ENCODE data around the gene CDK6. TPM values are rescaled to one million over a fixed set of nuclear protein-coding genes. Genes with fewer than 3 reads are reported as not detected.

Gene CDK6
- total RNA-seq, 4 donors from 2014 or later, result 19.7 to 51.1 (median 33.8) TPM

DNA sequence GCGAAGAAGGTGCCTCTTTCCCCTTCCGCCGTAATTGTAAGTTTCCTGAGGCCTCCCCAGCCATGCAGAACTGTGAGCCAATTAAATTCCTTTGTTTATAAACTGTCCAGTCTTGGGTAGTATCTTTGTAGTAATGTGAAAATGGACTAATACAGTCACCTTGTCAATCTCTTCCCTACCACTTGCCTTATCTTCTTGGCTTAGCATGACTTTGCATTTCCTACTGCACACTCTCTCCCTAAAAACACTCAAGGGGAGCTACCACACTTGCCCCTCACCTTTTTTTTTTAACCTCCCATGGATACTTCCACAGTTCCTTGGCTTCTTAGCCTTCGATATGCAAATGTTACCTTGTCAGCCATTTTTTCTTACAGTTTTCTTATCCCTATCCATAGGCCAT is 7.4 kb upstream of the CDK6 start:
- Histone ChIP-seq H3K27me3 (no peaks in the 10 kb centered on the region), H3K36me3 (no peaks in the 10 kb centered on the region), H3K27ac (no peak overlapping the region), H3K4me1 (no peaks in the 10 kb centered on the region), H3K4me3 (no peak overlapping the region), H3K9me3 (no peaks in the 10 kb centered on the region)
- no peak for TF ChIP-seq EP300 (IDR thresholded peaks at IDR 0.05)
- no peak for TF ChIP-seq POLR2AphosphoS5 (IDR thresholded peaks at IDR 0.05)
- TF ChIP-seq POLR2A (IDR thresholded peaks at IDR 0.05), result no peak
- TF ChIP-seq, protein P1, sequence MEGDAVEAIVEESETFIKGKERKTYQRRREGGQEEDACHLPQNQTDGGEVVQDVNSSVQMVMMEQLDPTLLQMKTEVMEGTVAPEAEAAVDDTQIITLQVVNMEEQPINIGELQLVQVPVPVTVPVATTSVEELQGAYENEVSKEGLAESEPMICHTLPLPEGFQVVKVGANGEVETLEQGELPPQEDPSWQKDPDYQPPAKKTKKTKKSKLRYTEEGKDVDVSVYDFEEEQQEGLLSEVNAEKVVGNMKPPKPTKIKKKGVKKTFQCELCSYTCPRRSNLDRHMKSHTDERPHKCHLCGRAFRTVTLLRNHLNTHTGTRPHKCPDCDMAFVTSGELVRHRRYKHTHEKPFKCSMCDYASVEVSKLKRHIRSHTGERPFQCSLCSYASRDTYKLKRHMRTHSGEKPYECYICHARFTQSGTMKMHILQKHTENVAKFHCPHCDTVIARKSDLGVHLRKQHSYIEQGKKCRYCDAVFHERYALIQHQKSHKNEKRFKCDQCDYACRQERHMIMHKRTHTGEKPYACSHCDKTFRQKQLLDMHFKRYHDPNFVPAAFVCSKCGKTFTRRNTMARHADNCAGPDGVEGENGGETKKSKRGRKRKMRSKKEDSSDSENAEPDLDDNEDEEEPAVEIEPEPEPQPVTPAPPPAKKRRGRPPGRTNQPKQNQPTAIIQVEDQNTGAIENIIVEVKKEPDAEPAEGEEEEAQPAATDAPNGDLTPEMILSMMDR (IDR thresholded peaks at IDR 0.05), result no peak
- no peak for ATAC-seq
- 93 to 100% methylated on average over 2 to 3 of the region's 4 CpGs for WGBS, 2 donors (ENCODE audit: low coverage in 1 of 2)

DNA sequence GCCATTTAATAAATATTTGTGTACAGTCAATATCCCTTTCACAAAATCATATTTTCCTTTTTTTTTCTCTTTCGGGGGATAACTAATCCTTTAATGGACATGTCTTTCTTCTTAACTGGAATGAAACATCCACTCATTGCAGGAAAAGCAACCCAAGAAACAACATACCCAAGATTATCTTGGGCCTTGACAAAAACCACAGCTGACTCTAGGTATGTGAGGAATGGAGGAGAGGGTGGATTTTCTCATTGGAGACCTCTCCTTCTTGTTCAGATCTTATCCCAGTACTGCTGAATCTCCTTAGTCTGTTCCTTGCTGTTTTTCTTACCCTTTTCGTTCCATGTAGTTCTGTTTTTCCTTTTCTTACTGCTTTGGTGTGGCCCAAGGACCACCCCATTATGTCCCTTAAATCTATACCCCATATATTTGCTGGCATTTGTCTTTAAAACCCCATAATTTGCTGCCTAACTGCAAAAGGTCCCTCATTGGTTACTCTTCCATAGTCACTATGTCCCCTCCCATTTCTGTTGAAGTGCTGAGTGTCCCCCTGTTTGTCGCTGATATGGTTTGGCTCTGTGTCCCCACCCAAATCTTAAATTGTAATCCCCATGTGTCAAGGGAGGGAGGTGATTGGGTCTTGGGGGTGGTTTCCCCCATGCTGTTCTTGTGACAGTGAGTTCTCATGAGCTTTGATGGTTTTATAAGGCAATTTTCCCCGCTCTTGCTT is 6.8 kb upstream of the CDK6 start:
- WGBS, 2 donors (ENCODE audit: low coverage in 1 of 2), result 83 to 88% methylated on average over 3 to 4 of the region's 4 CpGs
- Histone ChIP-seq H3K36me3 (no peaks in the 10 kb centered on the region), H3K4me3 (no peak overlapping the region), H3K4me1 (no peaks in the 10 kb centered on the region), H3K27me3 (no peaks in the 10 kb centered on the region), H3K9me3 (no peaks in the 10 kb centered on the region), H3K27ac (no peak overlapping the region)
- no peak for ATAC-seq
- TF ChIP-seq EP300 (IDR thresholded peaks at IDR 0.05), result no peak

DNA sequence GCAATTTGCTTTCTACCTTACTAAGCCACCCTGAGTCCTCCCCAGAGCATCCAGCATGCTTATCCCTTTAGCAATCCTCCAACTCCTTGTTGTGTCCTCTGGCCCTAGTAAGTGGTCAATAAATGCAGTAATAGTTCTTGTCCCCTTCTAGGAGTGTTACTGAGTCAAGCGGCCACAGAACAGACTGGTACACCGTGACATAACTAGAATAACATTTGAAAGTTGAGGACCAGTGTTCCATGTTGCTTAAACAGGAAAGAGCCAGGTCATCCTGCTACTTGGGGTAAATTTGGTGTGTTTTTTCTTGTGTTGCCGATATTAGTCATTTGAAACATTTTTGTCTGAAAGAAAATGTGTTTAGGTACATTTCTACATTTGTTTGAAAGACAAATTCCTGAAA is 4.8 kb upstream of the CDK6 start:
- H3K27me3 ChIP-seq, result no peaks in the 10 kb centered on the region
- no peak overlapping the region for H3K27ac ChIP-seq
- peaks cover 0 to 8% (median 0%) of the 10 kb centered on the region in 3 donors for H3K4me1 ChIP-seq
- no peak for ATAC-seq
- no peaks in the 10 kb centered on the region for H3K36me3 ChIP-seq
- 61 to 78% methylated on average over 3 of the region's 3 CpGs for whole genome bisulfite sequencing, 2 donors (ENCODE audit: low coverage in 1 of 2)
- TF ChIP-seq, protein P1 (IDR thresholded peaks at IDR 0.05), result no peak
- TF ChIP-seq POLR2A (IDR thresholded peaks at IDR 0.05) (no peak), EP300 (IDR thresholded peaks at IDR 0.05) (no peak), POLR2AphosphoS5 (IDR thresholded peaks at IDR 0.05) (no peak)
- H3K9me3 ChIP-seq, result no peaks in the 10 kb centered on the region
- no peak overlapping the region for H3K4me3 ChIP-seq

DNA sequence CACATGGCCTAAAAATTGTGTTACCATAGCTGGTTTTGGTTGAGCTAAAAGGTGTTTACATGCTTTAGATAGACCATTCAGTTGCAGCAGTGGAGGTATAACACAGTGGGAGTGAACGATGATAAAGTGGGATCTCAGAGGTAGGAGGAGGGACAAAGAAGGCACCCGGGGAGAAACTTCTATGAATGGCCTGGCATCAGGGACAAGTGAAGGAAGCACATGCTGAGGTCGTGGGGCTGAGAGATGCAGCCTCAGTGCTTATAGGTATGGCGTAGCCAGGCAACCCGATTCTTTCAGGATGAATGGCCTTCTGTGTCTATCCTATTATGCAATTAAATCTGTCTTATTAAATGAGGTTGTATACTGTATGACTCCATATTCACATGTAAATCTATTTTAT is 3.9 kb upstream of the CDK6 start:
- ATAC-seq, result no peak
- 71 to 80% methylated on average over 4 to 5 of the region's 5 CpGs for WGBS, 2 donors (ENCODE audit: low coverage in 1 of 2)
- Histone ChIP-seq H3K9me3 (no peaks in the 10 kb centered on the region), H3K27me3 (no peaks in the 10 kb centered on the region), H3K4me3 (no peak overlapping the region), H3K36me3 (no peaks in the 10 kb centered on the region), H3K27ac (no peak overlapping the region), H3K4me1 (peaks cover 0 to 8% (median 0%) of the 10 kb centered on the region in 3 donors)
- TF ChIP-seq, protein P1 (IDR thresholded peaks at IDR 0.05), result no peak
- TF ChIP-seq EP300 (IDR thresholded peaks at IDR 0.05), result no peak
- TF ChIP-seq POLR2AphosphoS5 (IDR thresholded peaks at IDR 0.05), result no peak
- no peak for TF ChIP-seq POLR2A (IDR thresholded peaks at IDR 0.05)

DNA sequence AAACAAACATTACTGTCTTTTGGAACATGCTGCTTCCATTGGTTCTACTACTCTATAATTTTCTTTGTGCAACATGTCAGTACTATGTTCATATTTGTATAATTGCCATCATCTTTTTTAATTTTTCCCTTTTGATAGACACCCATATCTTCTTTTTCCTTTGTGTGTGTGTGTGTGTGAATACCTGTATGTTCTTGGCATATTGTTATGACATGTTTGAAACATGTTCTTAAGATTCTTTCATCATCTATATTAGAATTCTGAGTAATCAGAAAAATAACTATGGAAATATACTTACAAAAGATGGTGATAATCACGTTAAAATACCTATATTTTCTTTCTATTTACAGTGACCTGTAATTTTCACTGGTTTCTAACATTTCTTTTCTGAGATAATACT is 3.5 kb upstream of the CDK6 start:
- no peak overlapping the region for H3K27ac ChIP-seq
- peaks cover 0 to 8% (median 0%) of the 10 kb centered on the region in 3 donors for H3K4me1 ChIP-seq
- no peaks in the 10 kb centered on the region for H3K27me3 ChIP-seq
- no peak overlapping the region for H3K4me3 ChIP-seq
- no peak for TF ChIP-seq EP300 (IDR thresholded peaks at IDR 0.05)
- TF ChIP-seq POLR2AphosphoS5 (IDR thresholded peaks at IDR 0.05), result no peak
- TF ChIP-seq, protein P1 (IDR thresholded peaks at IDR 0.05), result no peak
- no peak for TF ChIP-seq POLR2A (IDR thresholded peaks at IDR 0.05)
- H3K9me3 ChIP-seq, result no peaks in the 10 kb centered on the region
- no peak for ATAC-seq
- no peaks in the 10 kb centered on the region for H3K36me3 ChIP-seq
- 65 to 89% methylated on average over 1 of the region's 1 CpG for WGBS, 2 donors (ENCODE audit: low coverage in 1 of 2)

All from gastroesophageal sphincter (tissue), 4 donors.